ENCODE data around the gene TTN. TPM values are rescaled to one million over a fixed set of nuclear protein-coding genes. Genes with fewer than 3 reads are reported as not detected.

The TTN gene
- total RNA-seq, 2 experiments from 2014 or later: 0.02 to 0.19 TPM

DNA sequence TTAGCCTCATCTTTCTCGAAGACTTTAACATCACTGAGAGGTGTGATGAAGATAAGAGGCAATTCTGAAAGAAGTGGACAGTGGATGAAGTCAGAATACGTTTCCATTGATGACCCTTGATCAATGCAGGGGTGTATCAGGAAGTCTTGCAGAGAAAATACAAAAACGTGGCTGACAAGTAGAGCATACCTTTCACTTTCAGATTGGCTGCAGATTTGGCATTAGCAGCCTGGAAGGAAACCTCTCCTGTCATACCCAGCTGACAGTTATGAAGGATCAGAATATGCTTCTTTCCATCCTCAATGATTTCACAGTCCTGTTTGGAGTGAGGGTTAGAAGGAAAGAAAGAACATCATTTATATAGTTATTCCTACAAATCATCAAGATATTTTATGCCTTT is 174.5 kb downstream of the TTN start:
- TF ChIP-seq, protein P1, sequence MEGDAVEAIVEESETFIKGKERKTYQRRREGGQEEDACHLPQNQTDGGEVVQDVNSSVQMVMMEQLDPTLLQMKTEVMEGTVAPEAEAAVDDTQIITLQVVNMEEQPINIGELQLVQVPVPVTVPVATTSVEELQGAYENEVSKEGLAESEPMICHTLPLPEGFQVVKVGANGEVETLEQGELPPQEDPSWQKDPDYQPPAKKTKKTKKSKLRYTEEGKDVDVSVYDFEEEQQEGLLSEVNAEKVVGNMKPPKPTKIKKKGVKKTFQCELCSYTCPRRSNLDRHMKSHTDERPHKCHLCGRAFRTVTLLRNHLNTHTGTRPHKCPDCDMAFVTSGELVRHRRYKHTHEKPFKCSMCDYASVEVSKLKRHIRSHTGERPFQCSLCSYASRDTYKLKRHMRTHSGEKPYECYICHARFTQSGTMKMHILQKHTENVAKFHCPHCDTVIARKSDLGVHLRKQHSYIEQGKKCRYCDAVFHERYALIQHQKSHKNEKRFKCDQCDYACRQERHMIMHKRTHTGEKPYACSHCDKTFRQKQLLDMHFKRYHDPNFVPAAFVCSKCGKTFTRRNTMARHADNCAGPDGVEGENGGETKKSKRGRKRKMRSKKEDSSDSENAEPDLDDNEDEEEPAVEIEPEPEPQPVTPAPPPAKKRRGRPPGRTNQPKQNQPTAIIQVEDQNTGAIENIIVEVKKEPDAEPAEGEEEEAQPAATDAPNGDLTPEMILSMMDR (conservative IDR thresholded peaks at IDR 0.05; ENCODE audit: low read length): no peak
- no peak for TF ChIP-seq EZH2phosphoT487 (IDR thresholded peaks at IDR 0.05; ENCODE audit: borderline replicate concordance, low read depth, low read length)

DNA sequence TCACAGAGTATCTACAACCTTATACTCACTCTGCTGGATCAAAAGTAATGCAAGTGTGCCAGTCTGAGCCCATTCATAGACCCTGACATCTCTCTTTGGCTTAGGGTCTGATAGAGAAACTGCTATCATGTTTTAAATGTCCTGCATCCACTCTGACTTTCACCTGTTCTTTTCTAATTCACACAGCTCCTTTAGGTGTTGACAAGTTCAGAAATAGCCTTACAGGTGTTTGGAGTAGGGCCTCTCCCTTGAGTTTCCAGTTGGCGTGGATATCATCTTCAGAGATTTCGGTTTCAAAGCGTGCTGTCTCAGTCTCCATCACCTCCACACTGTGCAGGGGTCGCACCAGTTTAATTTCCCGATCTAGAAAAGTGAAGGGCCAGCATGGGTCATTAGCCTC is 176.6 kb downstream of the TTN start:
- Histone ChIP-seq H3K4me3 (ENCODE audit: low read depth, low read length, poor library complexity, severe bottlenecking) (no peak overlapping the region), H2AFZ (ENCODE audit: low read length) (no peak overlapping the region), H3K4me2 (ENCODE audit: low read length) (no peak overlapping the region), H3K36me3 (ENCODE audit: insufficient read depth, low read length) (no peaks in the 10 kb centered on the region), H3K27ac (ENCODE audit: low read depth, low read length, poor library complexity, severe bottlenecking) (no peak overlapping the region), H4K20me1 (ENCODE audit: insufficient read depth, low read length) (no peaks in the 10 kb centered on the region), H3K4me1 (ENCODE audit: insufficient read depth, low read length, poor library complexity, severe bottlenecking) (no peaks in the 10 kb centered on the region), H3K9me3 (ENCODE audit: low read length) (no peaks in the 10 kb centered on the region), H3K9me2 (ENCODE audit: insufficient read depth, low read length) (no peaks in the 10 kb centered on the region), H3K79me2 (ENCODE audit: insufficient read depth, low read depth, low read length) (no peaks in the 10 kb centered on the region)
- no peak for DNase-seq (ENCODE audit: low spot score)
- no peak for TF ChIP-seq EZH2phosphoT487 (IDR thresholded peaks at IDR 0.05; ENCODE audit: borderline replicate concordance, low read depth, low read length)
- TF ChIP-seq, protein P1 (conservative IDR thresholded peaks at IDR 0.05; ENCODE audit: low read length): no peak
- BruUV-seq (replicated peaks): no TSS peak
- CTCF ChIA-PET (ENCODE audit: unreplicated experiment): no interaction called here
- intact Hi-C loops (cut with micrococcal nuclease; ENCODE audit: unreplicated experiment): no loop called here
- POLR2A ChIA-PET: interaction anchor here (0.6 kb wide), 2 partner anchors 14 kb away, joined by 3 read pairs; no protein-coding TSS in a partner anchor

More for the DNA sequence above, 174.5 kb downstream of the TTN start:
- Histone ChIP-seq H3K9me3 (ENCODE audit: low read length) (no peaks in the 10 kb centered on the region), H2AFZ (ENCODE audit: low read length) (no peak overlapping the region), H3K9me2 (ENCODE audit: insufficient read depth, low read length) (no peaks in the 10 kb centered on the region), H3K4me1 (ENCODE audit: insufficient read depth, low read length, poor library complexity, severe bottlenecking) (no peaks in the 10 kb centered on the region), H3K4me3 (ENCODE audit: low read depth, low read length, poor library complexity, severe bottlenecking) (no peak overlapping the region), H3K36me3 (ENCODE audit: insufficient read depth, low read length) (no peaks in the 10 kb centered on the region), H3K27ac (ENCODE audit: low read depth, low read length, poor library complexity, severe bottlenecking) (no peak overlapping the region), H4K20me1 (ENCODE audit: insufficient read depth, low read length) (no peaks in the 10 kb centered on the region), H3K4me2 (ENCODE audit: low read length) (no peak overlapping the region), H3K79me2 (ENCODE audit: insufficient read depth, low read depth, low read length) (no peaks in the 10 kb centered on the region)
- no peak for DNase-seq (ENCODE audit: low spot score)
- intact Hi-C loops (cut with micrococcal nuclease; ENCODE audit: unreplicated experiment): no loop called here
- BruUV-seq (replicated peaks): no TSS peak
- ChIA-PET POLR2A (no interaction called here), CTCF (ENCODE audit: unreplicated experiment) (no interaction called here)

DNA sequence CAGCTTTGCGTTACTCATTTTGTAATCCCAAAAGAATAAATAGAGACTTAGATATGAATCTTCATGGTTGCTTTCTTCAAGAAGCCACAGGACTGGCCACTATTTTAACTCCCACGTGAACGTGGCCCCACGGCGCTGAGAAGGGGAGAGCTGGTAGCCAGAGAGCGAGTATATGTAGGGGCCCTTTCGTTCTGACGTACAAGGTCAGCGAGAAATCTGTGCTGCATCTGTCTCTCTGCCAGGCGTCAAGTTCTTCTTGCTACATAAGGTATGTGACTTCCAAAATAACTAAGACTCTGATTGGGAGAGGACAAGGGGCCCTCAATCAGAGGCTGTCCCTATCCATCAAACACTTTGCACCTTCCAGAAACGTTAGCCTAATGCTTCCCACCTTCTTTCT is 177.8 kb downstream of the TTN start:
- H3K36me3 ChIP-seq (ENCODE audit: insufficient read depth, low read length): no peaks in the 10 kb centered on the region
- H3K27ac ChIP-seq (ENCODE audit: low read depth, low read length, poor library complexity, severe bottlenecking): no peak overlapping the region
- intact Hi-C loops (cut with micrococcal nuclease; ENCODE audit: unreplicated experiment): no loop called here
- no peak for DNase-seq (ENCODE audit: low spot score)
- H3K4me1 ChIP-seq (ENCODE audit: insufficient read depth, low read length, poor library complexity, severe bottlenecking): no peaks in the 10 kb centered on the region
- H2AFZ ChIP-seq (ENCODE audit: low read length): no peak overlapping the region
- no peaks in the 10 kb centered on the region for H3K79me2 ChIP-seq (ENCODE audit: insufficient read depth, low read depth, low read length)
- no peak overlapping the region for H3K4me2 ChIP-seq (ENCODE audit: low read length)
- H3K4me3 ChIP-seq (ENCODE audit: low read depth, low read length, poor library complexity, severe bottlenecking): no peak overlapping the region
- CTCF ChIA-PET (ENCODE audit: unreplicated experiment): no interaction called here
- no peaks in the 10 kb centered on the region for H4K20me1 ChIP-seq (ENCODE audit: insufficient read depth, low read length)
- no peaks in the 10 kb centered on the region for H3K9me2 ChIP-seq (ENCODE audit: insufficient read depth, low read length)
- TF ChIP-seq, protein P1 (conservative IDR thresholded peaks at IDR 0.05; ENCODE audit: low read length): no peak
- no peak for TF ChIP-seq EZH2phosphoT487 (IDR thresholded peaks at IDR 0.05; ENCODE audit: borderline replicate concordance, low read depth, low read length)
- BruUV-seq (replicated peaks): no TSS peak
- POLR2A ChIA-PET: no interaction called here
- H3K9me3 ChIP-seq (ENCODE audit: low read length): no peaks in the 10 kb centered on the region
